Common myeloid progenitor, CD34-positive (primary cell): ENCODE measurements around the gene ELSPBP1. TPM values are rescaled to one million over a fixed set of nuclear protein-coding genes. Genes with fewer than 3 reads are reported as not detected.
A peak's percentile ranks its signal among the peaks of the same experiment; 100 is the strongest.
"Not testable (repeated sequence)": the region's sequence is repeated elsewhere in the genome, so short reads cannot be mapped to it uniquely, and the experiment has no call there.

Experiments used
- CTCF ChIA-PET: fragments of 350-600 bp; sonication (Branson Sonifier 250); formaldehyde crosslinking; loops from one replicate; lab custom pipeline; 2021; ENCODE audit warnings: antibody characterized with exemption; lab: Charles Lee
- POLR2A ChIA-PET: fragments of 350-600 bp; sonication (Branson Sonifier 250); formaldehyde crosslinking; loops from one replicate; lab custom pipeline; 2021; ENCODE audit warnings: antibody characterized with exemption; lab: Charles Lee
- DNase-seq, 3 donors: peaks; one replicate each; pipeline versions ENCODE4 v3.0.0 to v3.0.0-alpha.2; 2013
- H3K27ac ChIP-seq, 2 experiments: 1 replicate in 1 of 2; 2 replicates in 1 of 2; pipeline ENCODE4 v1.7.0; 2013; ENCODE audit warnings: inconsistent platforms in 2 of 2, low read length in 2 of 2, mild to moderate bottlenecking in 2 of 2, low read depth in 1 of 2, moderate library complexity in 1 of 2; ENCODE audit not compliant: severe bottlenecking in 2 of 2, insufficient read depth in 1 of 2, poor library complexity in 1 of 2
- H3K27me3 ChIP-seq, 5 experiments: replicated peaks in 2 of 5; 1 replicate in 3 of 5; 2 replicates in 2 of 5; pipeline versions ENCODE4 v1.6.1 to v1.7.0; 2013; ENCODE audit warnings: low read length in 4 of 5, mild to moderate bottlenecking in 2 of 5, moderate library complexity in 2 of 5, inconsistent platforms in 1 of 5; ENCODE audit not compliant: insufficient read depth in 5 of 5, control insufficient read depth in 4 of 5
- H3K36me3 ChIP-seq, 4 experiments: 1 replicate in 2 of 4; 2 replicates in 2 of 4; pipeline versions ENCODE4 v1.6.1 to v1.7.0; 2013; ENCODE audit warnings: low read length in 3 of 4, control low read depth in 1 of 4, mild to moderate bottlenecking in 1 of 4; ENCODE audit not compliant: control insufficient read depth in 4 of 4, insufficient read depth in 4 of 4
- H3K4me1 ChIP-seq, 4 experiments: 1 replicate in 3 of 4; 2 replicates in 1 of 4; pipeline versions ENCODE4 v1.6.1 to v1.7.1; 2013; ENCODE audit warnings: low read length in 3 of 4, mild to moderate bottlenecking in 3 of 4, control low read depth in 1 of 4, inconsistent platforms in 1 of 4, moderate library complexity in 1 of 4; ENCODE audit not compliant: control insufficient read depth in 4 of 4, insufficient read depth in 4 of 4; ENCODE audit errors: control extremely low read depth in 1 of 4
- H3K4me3 ChIP-seq, 7 experiments: 1 replicate in 4 of 7; 2 replicates in 3 of 7; pipeline versions ENCODE4 v1.5.1 to v1.7.0; 2013; ENCODE audit warnings: mild to moderate bottlenecking in 7 of 7, low read length in 6 of 7, moderate library complexity in 6 of 7, inconsistent platforms in 2 of 7, low read depth in 2 of 7, control low read depth in 1 of 7; ENCODE audit not compliant: insufficient read depth in 4 of 7, control insufficient read depth in 1 of 7; ENCODE audit errors: extremely low read depth in 1 of 7
- H3K9me3 ChIP-seq, 5 experiments: 1 replicate in 4 of 5; 2 replicates in 1 of 5; pipeline versions ENCODE4 v1.6.1 to v1.7.1; 2013; ENCODE audit warnings: low read length in 4 of 5, mild to moderate bottlenecking in 2 of 5, inconsistent platforms in 1 of 5, low read depth in 1 of 5, moderate library complexity in 1 of 5; ENCODE audit not compliant: control insufficient read depth in 4 of 5, insufficient read depth in 2 of 5; ENCODE audit errors: control extremely low read depth in 1 of 5
- WGBS: methylation state at CpG from one replicate; pipeline ENCODE4 v1.1.5; 2013; ENCODE audit not compliant: insufficient coverage; 5-methylcytosine and 5-hydroxymethylcytosine counted together
- polyA plus RNA-seq: library from polyadenylated mRNA; unstranded; fragments of 120-200 nt; gene quantifications from one replicate; pipeline ENCODE4 v1.2.1, GENCODE V29; 2013

The ELSPBP1 gene
- not detected for polyA plus RNA-seq

DNA sequence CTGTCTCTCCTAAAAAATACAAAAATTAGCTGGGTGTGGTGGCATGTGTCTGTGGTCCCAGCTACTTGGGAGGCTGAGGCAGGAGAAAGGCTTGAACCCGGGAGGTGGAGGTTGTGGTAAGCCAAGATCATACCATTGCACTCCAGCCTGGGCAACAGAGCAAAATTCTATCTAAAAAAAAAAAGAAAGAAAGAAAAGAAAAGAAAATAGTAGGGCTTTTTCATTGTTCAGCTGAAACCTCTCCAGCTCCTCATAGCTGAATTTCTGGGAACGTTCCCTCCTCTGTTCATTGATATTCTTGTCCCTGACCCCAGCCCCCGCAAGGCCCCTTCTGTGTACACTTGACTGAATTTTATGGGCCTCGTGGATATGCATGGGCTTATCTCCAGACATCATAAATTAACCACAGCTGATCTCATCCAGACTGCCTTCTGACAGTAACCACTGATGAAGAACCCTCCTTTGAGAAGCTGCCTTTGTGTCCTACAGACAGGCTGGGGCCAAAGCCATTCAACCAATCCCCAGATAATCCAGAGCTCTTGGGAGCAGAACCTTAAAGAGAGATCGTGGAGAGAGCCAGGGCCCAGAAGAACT is at the start of gene ELSPBP1:
ELSPBP1 (plus strand) TSS at position 424 of the 594 bp plus-strand sequence. CDS start 14,036 bp downstream, outside the sequence.
- WGBS: 74% methylated on average over 5 of the region's 5 CpGs
- H3K9me3 ChIP-seq: no peaks in the 10 kb centered on the region
- no peak within 1 kb of the TSS for H3K4me3 ChIP-seq
- peaks cover 2 to 31% (median 4%) of the 10 kb centered on the region in 5 experiments for H3K27me3 ChIP-seq
- H3K4me1 ChIP-seq: no peaks in the 10 kb centered on the region
- H3K27ac ChIP-seq: no peak within 1 kb of the TSS
- DNase-seq: no peak
- CTCF ChIA-PET: no interaction called here
- H3K36me3 ChIP-seq: no peaks in the 10 kb centered on the region
- POLR2A ChIA-PET: interaction anchor here (0.6 kb wide), 1 partner anchor 156 kb away, joined by 4 read pairs; no protein-coding TSS in a partner anchor

DNA sequence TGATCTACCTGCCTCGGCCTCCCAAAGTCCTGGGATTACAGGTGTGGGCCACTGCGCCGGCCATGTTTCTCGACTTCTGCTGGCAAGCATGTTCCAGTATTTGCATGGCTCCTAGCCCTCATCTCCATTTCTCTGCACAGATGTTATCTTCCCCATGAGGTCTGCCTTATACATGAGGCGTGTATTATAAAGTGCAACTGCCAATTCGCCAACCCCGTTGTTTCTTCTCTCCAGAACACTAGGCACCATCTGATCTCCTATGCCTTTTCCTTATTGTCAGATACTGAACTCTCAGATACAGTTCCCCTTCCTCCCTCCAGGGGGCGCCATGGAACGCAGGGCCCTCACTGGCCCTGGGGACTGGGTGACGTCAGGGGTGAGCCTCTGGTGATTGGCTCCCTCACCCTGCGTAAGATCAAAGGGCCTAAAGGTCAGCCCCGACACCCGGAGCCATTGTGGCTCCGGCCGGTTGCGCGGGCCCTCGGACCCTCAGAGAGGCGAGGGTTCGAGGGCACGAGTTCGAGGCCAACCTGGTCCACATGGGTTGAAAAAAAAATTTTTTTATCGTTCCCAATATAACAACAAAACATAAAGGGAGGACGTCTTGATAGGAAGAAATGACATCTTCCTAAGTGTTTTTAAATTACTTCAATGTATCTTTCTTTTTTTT is 44.4 kb upstream of the ELSPBP1 start:
- POLR2A ChIA-PET, H3K9me3 ChIP-seq, H3K4me3 ChIP-seq, H3K36me3 ChIP-seq, CTCF ChIA-PET, H3K27ac ChIP-seq, H3K27me3 ChIP-seq, DNase-seq, H3K4me1 ChIP-seq: not testable (repeated sequence)
- WGBS: 91% methylated on average over 13 of the region's 24 CpGs

DNA sequence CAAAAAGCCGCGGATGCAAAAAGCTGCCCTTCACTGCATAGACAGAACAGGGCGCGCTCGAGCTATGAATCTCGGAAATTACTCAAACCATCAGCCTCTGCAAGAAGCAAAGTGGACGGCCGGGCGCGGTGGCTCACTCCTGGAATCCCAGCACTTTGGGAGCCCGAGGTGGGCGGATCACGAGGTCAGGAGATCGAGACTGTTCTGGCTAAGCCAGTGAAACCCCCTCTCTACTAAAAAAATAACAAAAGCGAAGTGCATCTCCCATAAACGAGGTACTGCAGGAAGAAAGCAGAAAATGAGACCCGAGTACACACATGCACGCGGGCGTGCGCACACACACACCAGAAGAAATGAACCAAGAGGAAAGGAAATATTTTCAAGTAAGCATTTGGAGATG is 42.3 kb upstream of the ELSPBP1 start:
- WGBS: no CpG with 5 or more reads among the region's 21 CpGs
- H3K4me3 ChIP-seq, POLR2A ChIA-PET, H3K36me3 ChIP-seq, H3K4me1 ChIP-seq, CTCF ChIA-PET, DNase-seq, H3K27ac ChIP-seq, H3K9me3 ChIP-seq, H3K27me3 ChIP-seq: not testable (repeated sequence)

DNA sequence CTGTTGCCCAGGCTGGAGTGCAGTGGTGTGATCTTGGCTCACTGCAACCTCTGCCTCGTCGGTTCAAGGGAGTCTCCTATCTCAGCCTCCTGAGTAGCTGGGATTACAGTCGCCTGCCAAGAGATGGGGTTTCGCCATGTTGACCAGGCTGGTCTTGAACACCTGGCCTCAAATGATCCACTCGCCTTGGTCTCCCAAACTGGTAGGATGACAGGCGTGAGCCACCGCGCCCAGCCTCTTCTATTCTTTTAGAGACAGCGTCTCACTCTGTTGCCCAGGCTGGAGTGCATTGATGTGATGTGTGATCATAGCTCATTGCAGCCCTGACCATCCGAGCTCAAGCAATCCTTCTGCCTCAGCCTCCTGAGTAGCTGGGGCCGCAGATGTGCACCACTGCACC is 38.5 kb upstream of the ELSPBP1 start:
- H3K27ac ChIP-seq, POLR2A ChIA-PET, H3K4me3 ChIP-seq, H3K36me3 ChIP-seq, H3K27me3 ChIP-seq, H3K4me1 ChIP-seq, CTCF ChIA-PET, DNase-seq, H3K9me3 ChIP-seq: not testable (repeated sequence)
- WGBS: 99% methylated on average over 6 of the region's 11 CpGs

DNA sequence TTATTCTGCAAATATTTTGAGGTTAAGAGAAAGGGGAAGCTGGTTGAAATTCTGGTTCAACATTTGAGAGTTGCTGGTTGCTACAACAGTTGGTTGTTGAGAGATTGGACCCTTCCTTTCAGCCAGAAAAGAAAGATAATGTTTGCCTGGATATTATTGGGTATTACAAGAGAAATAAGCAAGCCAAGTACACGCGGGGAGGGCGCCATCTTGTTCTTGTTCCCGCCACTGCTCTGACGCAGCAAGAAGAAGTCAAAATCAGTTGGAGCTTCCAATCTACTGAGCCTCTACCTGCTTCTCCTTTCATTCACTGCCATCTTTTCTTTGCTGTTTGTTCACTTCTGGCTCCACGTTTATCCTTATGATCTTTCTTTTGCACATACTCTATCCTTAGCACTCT is 20.9 kb upstream of the ELSPBP1 start:
- ChIA-PET POLR2A (interaction anchor here (0.7 kb wide), 1 partner anchor 181 kb away, joined by 3 read pairs; no protein-coding TSS in a partner anchor), CTCF (interaction anchor here (1.2 kb wide), 2 partner anchors 11 to 12 kb away, joined by 3 read pairs; no protein-coding TSS in a partner anchor)

DNA sequence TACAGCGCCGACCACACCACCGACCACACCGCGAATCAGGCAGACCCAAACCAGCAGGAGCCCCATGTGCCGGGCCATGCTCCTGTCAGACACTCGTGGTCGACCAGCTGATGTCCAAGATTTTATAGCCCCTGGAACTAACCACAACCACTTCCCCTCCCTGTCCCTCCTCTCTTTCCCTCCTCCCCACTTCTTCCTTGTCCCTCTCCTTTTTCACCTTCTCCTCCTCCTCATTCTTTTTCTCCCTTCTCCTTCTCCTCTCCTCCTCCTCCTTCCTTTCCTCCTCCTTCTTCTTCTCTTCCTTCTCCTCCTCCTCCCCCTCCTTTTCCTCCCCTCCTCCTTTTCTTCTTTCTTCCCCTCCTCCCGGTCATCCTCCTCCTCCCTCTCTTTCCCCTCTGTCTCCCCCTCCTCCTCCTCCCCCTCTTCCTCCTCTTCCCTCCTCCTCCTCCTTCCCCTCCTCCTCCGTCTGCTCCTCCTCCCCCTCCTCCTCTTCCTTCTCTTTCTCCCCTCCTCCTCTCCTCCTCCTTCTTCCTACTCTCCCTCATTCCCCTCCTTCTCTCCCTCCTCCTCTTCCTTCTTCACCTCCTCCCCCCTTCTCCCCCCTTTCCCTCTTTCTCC is 3.1 kb upstream of the ELSPBP1 start:
- POLR2A ChIA-PET: no interaction called here
- Histone ChIP-seq H3K27ac (no peak overlapping the region), H3K9me3 (no peaks in the 10 kb centered on the region), H3K4me1 (no peaks in the 10 kb centered on the region), H3K4me3 (no peak overlapping the region), H3K27me3 (peaks cover 2 to 44% (median 4%) of the 10 kb centered on the region in 5 experiments), H3K36me3 (no peaks in the 10 kb centered on the region)
- CTCF ChIA-PET: no interaction called here
- no peak for DNase-seq
- 44% methylated on average over 10 of the region's 10 CpGs for WGBS

More for the DNA sequence above, 20.9 kb upstream of the ELSPBP1 start:
- 83% methylated on average over 6 of the region's 6 CpGs for WGBS
- Histone ChIP-seq H3K27me3 (peaks cover 0 to 27% (median 3%) of the 10 kb centered on the region in 5 experiments), H3K27ac (no peak overlapping the region), H3K36me3 (no peaks in the 10 kb centered on the region), H3K9me3 (no peaks in the 10 kb centered on the region), H3K4me3 (no peak overlapping the region), H3K4me1 (no peaks in the 10 kb centered on the region)
- peak in 2 of 3 donors; percentile 29 to 42 for DNase-seq

DNA sequence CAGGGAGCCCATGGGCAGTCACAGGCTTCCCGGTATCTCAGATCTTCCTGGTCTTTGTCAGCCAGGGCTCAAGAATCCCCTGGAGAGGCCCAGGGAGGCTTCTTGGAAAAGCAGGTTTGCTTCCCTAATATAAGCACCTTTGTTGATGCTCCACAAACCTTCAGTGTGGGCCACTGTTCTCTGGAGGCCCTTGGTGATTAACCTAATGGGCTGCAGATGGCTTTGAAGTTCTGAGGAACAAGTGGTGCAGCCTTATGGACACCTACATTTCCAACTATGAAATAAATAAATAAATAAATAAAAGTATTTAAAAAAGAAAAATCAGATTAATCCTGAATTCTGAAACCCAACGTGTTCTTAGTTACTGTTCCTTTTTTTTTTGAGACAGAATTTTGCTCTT is 2.4 kb upstream of the ELSPBP1 start, which contains the start of gene BSPH1:
BSPH1 (minus strand) TSS at position 101 of the 400 bp plus-strand sequence; CDS start at position 12, 89 bp downstream.
- 73% methylated on average over 1 of the region's 2 CpGs for whole genome bisulfite sequencing
- DNase-seq: no peak
- Histone ChIP-seq H3K9me3 (no peaks in the 10 kb centered on the region), H3K27me3 (peaks cover 2 to 41% (median 4%) of the 10 kb centered on the region in 5 experiments), H3K4me3 (no peak within 1 kb of the TSS), H3K36me3 (no peaks in the 10 kb centered on the region), H3K4me1 (no peaks in the 10 kb centered on the region), H3K27ac (no peak within 1 kb of the TSS)
- ChIA-PET CTCF (no interaction called here), POLR2A (no interaction called here)
